Liver (tissue), 9 donors: ENCODE results near the gene FGF16. TPM values are rescaled to one million over a fixed set of nuclear protein-coding genes. Genes with fewer than 3 reads are reported as not detected.

Experiments
- DNase-seq: peaks from one replicate; pipeline ENCODE4 v3.0.0-alpha.2; 2017; ENCODE audit warnings: low spot score
- H3K27ac ChIP-seq, 2 donors: one replicate each; pipeline ENCODE4 v1.7.0; 2013; ENCODE audit warnings: inconsistent platforms in 2 of 2, low read length in 2 of 2, control low read depth in 1 of 2, low read depth in 1 of 2, mild to moderate bottlenecking in 1 of 2
- H3K27me3 ChIP-seq, 4 donors: one replicate each; pipeline versions ENCODE4 v1.6.1 to v1.7.0; 2013; ENCODE audit warnings: low read length in 3 of 4, inconsistent platforms in 1 of 4, mild to moderate bottlenecking in 1 of 4, moderate library complexity in 1 of 4; ENCODE audit not compliant: control insufficient read depth in 4 of 4, insufficient read depth in 4 of 4
- H3K36me3 ChIP-seq, 4 donors: one replicate each; pipeline versions ENCODE4 v1.6.1 to v1.7.0; 2013; ENCODE audit warnings: low read length in 3 of 4, mild to moderate bottlenecking in 3 of 4, low read depth in 1 of 4, moderate library complexity in 1 of 4; ENCODE audit not compliant: control insufficient read depth in 4 of 4, insufficient read depth in 3 of 4
- H3K4me1 ChIP-seq, 4 donors: one replicate each; pipeline versions ENCODE4 v1.6.1 to v1.7.0; 2013; ENCODE audit warnings: low read length in 3 of 4, mild to moderate bottlenecking in 3 of 4, moderate library complexity in 1 of 4; ENCODE audit not compliant: control insufficient read depth in 4 of 4, insufficient read depth in 4 of 4
- H3K4me3 ChIP-seq, 3 donors: one replicate each; pipeline versions ENCODE4 v1.6.1 to v1.7.0; 2013; ENCODE audit warnings: low read length in 3 of 3, control low read depth in 1 of 3, low read depth in 1 of 3, mild to moderate bottlenecking in 1 of 3
- H3K9ac ChIP-seq, 2 donors: one replicate each; pipeline ENCODE4 v1.7.0; 2013; ENCODE audit warnings: low read length in 2 of 2, mild to moderate bottlenecking in 2 of 2, moderate library complexity in 2 of 2, control low read depth in 1 of 2, low read depth in 1 of 2
- H3K9me3 ChIP-seq, 4 donors: one replicate each; pipeline versions ENCODE4 v1.6.1 to v1.7.0; 2013; ENCODE audit warnings: low read length in 3 of 4; ENCODE audit not compliant: control insufficient read depth in 4 of 4
- ATF3 ChIP-seq: IDR thresholded peaks from 2 replicates; pipeline ENCODE4 v1.6.1; 2016; ENCODE audit warnings: antibody characterized with exemption
- CTCF ChIP-seq: fragments of 150-350 bp; IDR thresholded peaks from 2 replicates; pipeline ENCODE4 v1.5.1; 2017; ENCODE audit warnings: improper control_type of control experiment, low read depth, low read length; ENCODE audit not compliant: missing input control
- FOXA1 ChIP-seq: IDR thresholded peaks from 2 replicates; pipeline ENCODE4 v1.6.1; 2016; ENCODE audit warnings: antibody characterized with exemption
- GABPA ChIP-seq, 2 donors: IDR thresholded peaks in 1 of 2; conservative IDR thresholded peaks in 1 of 2; 2 replicates each; pipeline ENCODE4 v1.6.1; 2016; ENCODE audit warnings: antibody characterized with exemption in 2 of 2, mild to moderate bottlenecking in 1 of 2, moderate library complexity in 1 of 2
- HNF4A ChIP-seq, 2 donors: conservative IDR thresholded peaks; 2 replicates each; pipeline ENCODE4 v1.6.1; 2016; ENCODE audit warnings: antibody characterized with exemption in 2 of 2, mild to moderate bottlenecking in 2 of 2
- HNF4G ChIP-seq: IDR thresholded peaks from 2 replicates; pipeline ENCODE4 v1.6.1; 2016; ENCODE audit warnings: antibody characterized with exemption
- NR2F2 ChIP-seq: IDR thresholded peaks from 2 replicates; pipeline ENCODE4 v1.6.1; 2016; ENCODE audit warnings: antibody characterized with exemption
- RAD21 ChIP-seq, 2 donors: IDR thresholded peaks; 2 replicates each; pipeline ENCODE4 v1.6.1; 2016; ENCODE audit warnings: antibody characterized with exemption in 2 of 2, mild to moderate bottlenecking in 2 of 2
- REST ChIP-seq: IDR thresholded peaks from 2 replicates; pipeline ENCODE4 v1.6.1; 2016; ENCODE audit warnings: antibody characterized with exemption, mild to moderate bottlenecking
- YY1 ChIP-seq: IDR thresholded peaks from 2 replicates; pipeline ENCODE4 v1.6.1; 2016; ENCODE audit warnings: antibody characterized with exemption, mild to moderate bottlenecking
- ZBTB33 ChIP-seq: IDR thresholded peaks from 2 replicates; pipeline ENCODE4 v1.6.1; 2016; ENCODE audit warnings: antibody characterized with exemption
- WGBS: extraction: QIAGEN DNeasy Blood & Tissue Kit; methylation state at CpG from one replicate; pipeline ENCODE4 v1.1.7; 2013; 5-methylcytosine and 5-hydroxymethylcytosine counted together
- polyA plus RNA-seq, 2 donors: library from polyadenylated mRNA; stranded (reverse) in 1 of 2; unstranded in 1 of 2; fragments of 200-250 nt in 1 of 2; fragments of >200 nt in 1 of 2; fragmentation: Nextera tagmentation in 1 of 2; extraction: Ambion mirVana in 1 of 2; gene quantifications; one replicate each; pipeline versions ENCODE4 v1.2.1 to v1.2.3, GENCODE V29; 2013 to 2015
- total RNA-seq, 2 donors: library from RNA; depleted of rRNA; stranded (reverse); fragments of >200 nt; gene quantifications; one replicate each; pipeline ENCODE4 v1.2.3, GENCODE V29; 2014
- TF ChIP-seq, protein P1 (sequence below): IDR thresholded peaks from 2 replicates; pipeline ENCODE4 v1.6.1; 2016; ENCODE audit warnings: antibody characterized with exemption
- donor health status: healthy.
- donor health status: healthy.
- donor health status: healthy.
- donor health status: healthy.
- donor health status: healthy.

FGF16 gene
- total and polyA plus RNA-seq, 4 donors = not detected

GRCh38 chrX:77428551-77428950 lies 18.6 kb upstream of the FGF16 start:
- H3K9me3 ChIP-seq = no peaks in the 10 kb centered on the region
- 83% methylated on average over 1 of the region's 1 CpG for WGBS
- no peak for DNase-seq
- TF ChIP-seq ATF3 (no peak), HNF4G (no peak), RAD21 (IDR thresholded peaks at IDR 0.05) (no peak), ZBTB33 (no peak), NR2F2 (no peak), HNF4A (conservative IDR thresholded peaks at IDR 0.05) (no peak)
- TF ChIP-seq, protein P1, sequence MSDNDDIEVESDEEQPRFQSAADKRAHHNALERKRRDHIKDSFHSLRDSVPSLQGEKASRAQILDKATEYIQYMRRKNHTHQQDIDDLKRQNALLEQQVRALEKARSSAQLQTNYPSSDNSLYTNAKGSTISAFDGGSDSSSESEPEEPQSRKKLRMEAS = no peak
- H3K27me3 ChIP-seq = no peaks in the 10 kb centered on the region
- H3K4me1 ChIP-seq = no peaks in the 10 kb centered on the region
- no peak overlapping the region for H3K9ac ChIP-seq
- H3K36me3 ChIP-seq = no peaks in the 10 kb centered on the region
- H3K27ac ChIP-seq = no peak overlapping the region
- no peak overlapping the region for H3K4me3 ChIP-seq

DNA sequence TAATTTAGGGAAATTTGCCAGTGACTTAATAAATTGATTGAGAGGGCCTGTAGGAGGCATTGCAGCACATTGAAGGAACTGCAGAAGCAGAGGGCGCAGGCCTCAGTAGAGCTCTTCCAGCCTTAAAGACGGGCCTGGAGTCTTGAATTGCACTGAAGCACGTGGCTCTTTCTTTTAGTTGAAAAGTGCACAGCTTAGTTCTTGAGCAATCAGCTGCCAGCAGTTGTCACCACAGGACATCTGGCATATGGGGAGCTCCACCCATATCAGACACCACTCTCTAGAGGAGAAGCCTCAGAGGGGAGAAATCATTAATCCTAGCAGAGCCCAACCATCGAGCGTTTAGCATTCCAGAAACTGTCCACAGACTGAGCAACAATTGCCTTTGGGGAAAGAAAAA lies 16.0 kb upstream of the FGF16 start:
- Histone ChIP-seq H3K36me3 (no peaks in the 10 kb centered on the region), H3K27ac (no peak overlapping the region), H3K4me1 (no peaks in the 10 kb centered on the region), H3K27me3 (no peaks in the 10 kb centered on the region), H3K4me3 (no peak overlapping the region), H3K9me3 (no peaks in the 10 kb centered on the region), H3K9ac (no peak overlapping the region)
- 56% methylated on average over 5 of the region's 5 CpGs for WGBS
- TF ChIP-seq ATF3 (no peak), GABPA (IDR thresholded peaks at IDR 0.05 in 1 of 2, conservative IDR thresholded peaks at IDR 0.05 in 1 of 2) (no peak), REST (no peak), FOXA1 (no peak), YY1 (no peak), CTCF (no peak)
- TF ChIP-seq, protein P1 = no peak
- DNase-seq = no peak
